HepG2 (cell line): ENCODE data around the gene OR1F1.

Experiments
- CTCF ChIP-seq: sonication (generic); formaldehyde crosslinking; IDR thresholded peaks from 2 replicates; pipeline ENCODE4 v1.5.0; 2020; ENCODE audit warnings: mild to moderate bottlenecking, missing genetic modification reagents, moderate library complexity
- EZH2 ChIP-seq: conservative IDR thresholded peaks from 2 replicates; pipeline ENCODE4 v1.6.1; 2012; ENCODE audit warnings: mild to moderate bottlenecking, low read depth, low read length, moderate library complexity
- MTA3 ChIP-seq: sonication (generic); formaldehyde crosslinking; IDR thresholded peaks from 2 replicates; pipeline ENCODE4 v1.4.0; 2020; ENCODE audit warnings: missing genetic modification reagents
- PAX8 ChIP-seq: sonication (generic); formaldehyde crosslinking; IDR thresholded peaks from 2 replicates; pipeline ENCODE4 v1.8.0; 2022; ENCODE audit warnings: mild to moderate bottlenecking, missing genetic modification reagents, borderline replicate concordance
- ZNF530 ChIP-seq: sonication (generic); formaldehyde crosslinking; IDR thresholded peaks from 2 replicates; pipeline ENCODE4 v1.5.0; 2020; ENCODE audit warnings: low read depth, mild to moderate bottlenecking, missing genetic modification reagents

GRCh38 chr16:3157229-3158025 is 30.6 kb upstream of the OR1F1 start:
- TF ChIP-seq ZNF530 (CRISPR knock-in tag) (no peak), EZH2 (no peak), MTA3 (CRISPR knock-in tag) (no peak), CTCF (CRISPR knock-in tag) (no peak), PAX8 (no peak)
